PC-9 (cell line): ENCODE measurements around the gene ZNF3. TPM values are rescaled to one million over a fixed set of nuclear protein-coding genes. Genes with fewer than 3 reads are reported as not detected.

Experiments
- BruUV-seq: library from RNA; stranded (reverse); fragments of 400-500 nt; replicated peaks from 2 replicates; lab custom pipeline; 2021; lab: Mats Ljungman, UMichigan
- CTCF ChIA-PET: fragments of 300-600 bp; sonication (Branson Sonifier 250); formaldehyde crosslinking; loops from one replicate; lab custom pipeline; 2022; ENCODE audit warnings: antibody characterized with exemption; lab: Charles Lee
- POLR2A ChIA-PET: fragments of 300-600 bp; sonication (Branson Sonifier 250); formaldehyde crosslinking; loops from one replicate; lab custom pipeline; 2022; ENCODE audit warnings: antibody characterized with exemption; ENCODE audit not compliant: unreplicated experiment; lab: Charles Lee
- DNase-seq, 2 experiments: peaks; one replicate each; pipeline versions ENCODE4 v3.0.0 to v3.0.0-alpha.2; 2015 to 2022; ENCODE audit warnings: mixed read lengths in 1 of 2
- H2AFZ ChIP-seq: fragments of 200-600 bp; sonication (generic); 2 replicates; pipeline ENCODE4 v1.8.1; 2017; ENCODE audit warnings: antibody characterized with exemption
- H3F3A ChIP-seq: fragments of 200-600 bp; sonication (generic); 2 replicates; pipeline ENCODE4 v1.8.1; 2017; ENCODE audit warnings: antibody characterized with exemption, mild to moderate bottlenecking, low read depth; ENCODE audit not compliant: insufficient read depth
- H3K27ac ChIP-seq: fragments of 200-600 bp; sonication (generic); 2 replicates; pipeline ENCODE4 v1.6.1; 2016; ENCODE audit warnings: mixed run types
- H3K27me3 ChIP-seq: fragments of 200-600 bp; sonication (generic); 2 replicates; pipeline ENCODE4 v1.6.1; 2016; ENCODE audit warnings: low read depth, mixed run types; ENCODE audit not compliant: insufficient read depth
- H3K36me3 ChIP-seq: fragments of 200-600 bp; sonication (generic); 2 replicates; pipeline ENCODE4 v1.6.1; 2016; ENCODE audit warnings: low read depth, mixed run types
- H3K4me1 ChIP-seq: fragments of 200-600 bp; sonication (generic); replicated peaks from 2 replicates; pipeline ENCODE4 v1.6.1; 2016; ENCODE audit warnings: mixed run types; ENCODE audit not compliant: insufficient read depth
- H3K4me2 ChIP-seq: fragments of 200-600 bp; sonication (generic); 2 replicates; pipeline ENCODE4 v1.6.1; 2017; ENCODE audit warnings: mixed run types
- H3K4me3 ChIP-seq: fragments of 200-600 bp; sonication (generic); 2 replicates; pipeline ENCODE4 v1.6.1; 2016; ENCODE audit warnings: mixed run types
- H3K79me2 ChIP-seq: fragments of 200-600 bp; sonication (generic); 2 replicates; pipeline ENCODE4 v1.6.1; 2017; ENCODE audit warnings: low read depth, mixed run types
- H3K9me2 ChIP-seq: fragments of 200-600 bp; sonication (generic); 2 replicates; pipeline ENCODE4 v1.8.1; 2017; ENCODE audit warnings: mild to moderate bottlenecking; ENCODE audit not compliant: insufficient read depth
- H3K9me3 ChIP-seq: fragments of 200-600 bp; sonication (generic); 2 replicates; pipeline ENCODE4 v1.8.1; 2016; ENCODE audit warnings: low read depth; ENCODE audit not compliant: insufficient read depth
- H4K20me1 ChIP-seq: fragments of 200-600 bp; sonication (generic); 2 replicates; pipeline ENCODE4 v1.8.1; 2017; ENCODE audit not compliant: insufficient read depth
- EZH2 ChIP-seq: fragments of 200-600 bp; sonication (generic); IDR thresholded peaks from 2 replicates; pipeline ENCODE4 v1.8.0; 2017; ENCODE audit warnings: antibody characterized with exemption, low read depth
- intact Hi-C: fragments of 100-400 bp; cut with micrococcal nuclease; formaldehyde crosslinking; loops from one replicate; pipeline ENCODE4 v1.10.0; 2022; ENCODE audit not compliant: unreplicated experiment
- total RNA-seq: library from RNA; stranded (reverse); gene quantifications from 2 replicates; pipeline ENCODE4 v1.2.3, GENCODE V29; 2021
- TF ChIP-seq, protein P1 (sequence below): fragments of 200-600 bp; sonication (generic); conservative IDR thresholded peaks from 2 replicates; pipeline ENCODE4 v1.6.1; 2017; ENCODE audit warnings: mixed run types, antibody characterized with exemption, mild to moderate bottlenecking, moderate library complexity

Gene ZNF3
- total RNA-seq, 1 experiment from 2014 or later = 39.0 TPM

GRCh38 chr7:100088621-100089457 lies 7.3 kb upstream of the ZNF3 start, which contains the start of gene COPS6:
TSS of gene COPS6 (plus strand) at chr7:100088969. CDS start at chr7:100088991, 22 bp downstream.
- ChIA-PET CTCF (interaction anchor here (0.5 kb wide), 1 partner anchor 45 kb away, joined by 5 read pairs; no protein-coding TSS in a partner anchor), POLR2A (interaction anchor here (0.5 kb wide), 1 partner anchor 71 kb away, joined by 4 read pairs; no protein-coding TSS in a partner anchor)
- H3K27me3 ChIP-seq = no peaks in the 10 kb centered on the region
- H3K4me1 ChIP-seq = peaks cover 26% of the 10 kb centered on the region
- H3K27ac ChIP-seq = peak within 1 kb of the TSS; percentile 62
- peak within 1 kb of the TSS; percentile 87 for H2AFZ ChIP-seq
- H3K4me3 ChIP-seq = peak within 1 kb of the TSS; percentile 86
- peaks cover 3% of the 10 kb centered on the region; the same call in 1 of the 2 replicates for H3K36me3 ChIP-seq
- H3K4me2 ChIP-seq = peak within 1 kb of the TSS; percentile 97
- H3F3A ChIP-seq = peaks cover 57% of the 10 kb centered on the region
- peaks cover 7% of the 10 kb centered on the region; the same call in 1 of the 2 replicates for H3K79me2 ChIP-seq
- BruUV-seq = TSS peak; percentile 39
- no peak for TF ChIP-seq EZH2
- TF ChIP-seq, protein P1, sequence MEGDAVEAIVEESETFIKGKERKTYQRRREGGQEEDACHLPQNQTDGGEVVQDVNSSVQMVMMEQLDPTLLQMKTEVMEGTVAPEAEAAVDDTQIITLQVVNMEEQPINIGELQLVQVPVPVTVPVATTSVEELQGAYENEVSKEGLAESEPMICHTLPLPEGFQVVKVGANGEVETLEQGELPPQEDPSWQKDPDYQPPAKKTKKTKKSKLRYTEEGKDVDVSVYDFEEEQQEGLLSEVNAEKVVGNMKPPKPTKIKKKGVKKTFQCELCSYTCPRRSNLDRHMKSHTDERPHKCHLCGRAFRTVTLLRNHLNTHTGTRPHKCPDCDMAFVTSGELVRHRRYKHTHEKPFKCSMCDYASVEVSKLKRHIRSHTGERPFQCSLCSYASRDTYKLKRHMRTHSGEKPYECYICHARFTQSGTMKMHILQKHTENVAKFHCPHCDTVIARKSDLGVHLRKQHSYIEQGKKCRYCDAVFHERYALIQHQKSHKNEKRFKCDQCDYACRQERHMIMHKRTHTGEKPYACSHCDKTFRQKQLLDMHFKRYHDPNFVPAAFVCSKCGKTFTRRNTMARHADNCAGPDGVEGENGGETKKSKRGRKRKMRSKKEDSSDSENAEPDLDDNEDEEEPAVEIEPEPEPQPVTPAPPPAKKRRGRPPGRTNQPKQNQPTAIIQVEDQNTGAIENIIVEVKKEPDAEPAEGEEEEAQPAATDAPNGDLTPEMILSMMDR = no peak
- intact Hi-C loops = no loop called here
- no peaks in the 10 kb centered on the region for H3K9me2 ChIP-seq
- 0 out of 2 replicates have a peak, but pooled peaks cover 7% of the 10 kb centered on the region for H4K20me1 ChIP-seq
- DNase-seq = peak; percentile 52 to 86
- H3K9me3 ChIP-seq = no peaks in the 10 kb centered on the region

DNA sequence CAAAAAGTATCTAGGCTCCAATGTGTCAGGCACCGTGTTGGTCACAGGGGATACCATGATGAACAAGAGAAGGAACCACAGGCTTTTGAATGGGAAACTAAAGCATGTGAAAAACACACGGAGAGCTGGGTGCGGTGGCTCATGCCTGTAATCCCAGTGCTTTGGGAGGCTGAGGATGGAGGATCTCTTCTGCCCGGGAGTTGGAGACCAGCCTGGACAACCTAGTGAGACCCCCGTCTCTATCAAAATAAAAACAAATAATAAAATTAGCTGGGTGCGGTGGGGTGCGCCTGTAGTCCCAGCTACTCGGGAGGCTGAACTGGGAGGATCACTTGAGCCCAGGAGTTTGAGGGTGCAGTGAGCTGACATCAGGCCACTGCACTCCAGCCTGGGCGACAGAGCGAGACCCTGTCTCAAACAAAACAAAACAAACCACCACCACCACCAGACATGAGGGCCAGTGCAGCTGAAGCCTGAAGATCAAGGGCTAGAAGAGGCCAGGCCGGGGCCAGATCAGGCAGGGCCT lies 6.6 kb upstream of the ZNF3 start:
- Histone ChIP-seq H3K27me3 (no peaks in the 10 kb centered on the region), H3K4me1 (peaks cover 26% of the 10 kb centered on the region), H3K9me3 (no peaks in the 10 kb centered on the region), H3K79me2 (peaks cover 7% of the 10 kb centered on the region; the same call in 1 of the 2 replicates), H3K4me2 (peak overlapping the region; percentile 97), H3K27ac (peak overlapping the region; percentile 62), H2AFZ (peak overlapping the region; percentile 87), H3K4me3 (peak overlapping the region; percentile 86), H3F3A (peaks cover 54% of the 10 kb centered on the region), H3K9me2 (no peaks in the 10 kb centered on the region), H4K20me1 (0 out of 2 replicates have a peak, but pooled peaks cover 6% of the 10 kb centered on the region), H3K36me3 (no peaks in the 10 kb centered on the region)
- intact Hi-C loops = no loop called here
- ChIA-PET POLR2A (no interaction called here), CTCF (interaction anchor here (0.5 kb wide), 1 partner anchor 46 kb away, joined by 5 read pairs; no protein-coding TSS in a partner anchor)
- no peak for DNase-seq
- TF ChIP-seq, protein P1 = no peak
- TF ChIP-seq EZH2 = no peak
- BruUV-seq = TSS peak; percentile 64
